ENCODE data around the gene RSBN1L.
A peak's percentile ranks its signal among the peaks of the same experiment; 100 is the strongest.
"Not testable (repeated sequence)": the region's sequence is repeated elsewhere in the genome, so short reads cannot be mapped to it uniquely, and the experiment has no call there.

Gene RSBN1L

DNA sequence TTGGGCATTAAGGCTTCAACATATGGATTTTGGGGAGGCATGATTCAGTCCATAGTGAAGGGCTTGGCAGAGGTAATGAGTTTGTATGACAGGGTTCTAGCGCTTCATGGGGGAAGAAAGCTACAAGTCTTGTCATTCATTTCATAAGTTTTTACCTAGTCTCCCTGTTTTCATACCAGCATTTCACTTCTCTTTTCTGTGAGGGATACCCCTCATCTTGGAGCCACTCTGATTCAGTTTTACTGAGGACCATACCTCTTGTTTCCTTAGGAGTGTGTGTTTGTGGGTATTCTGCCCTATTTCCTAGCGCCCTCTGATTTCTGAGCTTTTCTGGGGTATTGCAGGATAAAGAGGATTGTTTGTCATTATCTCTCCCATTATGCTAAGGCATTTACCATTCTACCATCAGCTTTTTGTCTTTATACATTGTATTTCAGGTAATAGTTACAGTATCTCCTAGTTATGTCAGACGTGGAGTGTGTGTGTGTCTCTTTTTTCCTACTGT lies 6.8 kb downstream of the RSBN1L start:
- no peak overlapping the region for H3K4me3 ChIP-seq (ENCODE audit: low read depth, low read length)
- no peak for DNase-seq (ENCODE audit: low read depth)

DNA sequence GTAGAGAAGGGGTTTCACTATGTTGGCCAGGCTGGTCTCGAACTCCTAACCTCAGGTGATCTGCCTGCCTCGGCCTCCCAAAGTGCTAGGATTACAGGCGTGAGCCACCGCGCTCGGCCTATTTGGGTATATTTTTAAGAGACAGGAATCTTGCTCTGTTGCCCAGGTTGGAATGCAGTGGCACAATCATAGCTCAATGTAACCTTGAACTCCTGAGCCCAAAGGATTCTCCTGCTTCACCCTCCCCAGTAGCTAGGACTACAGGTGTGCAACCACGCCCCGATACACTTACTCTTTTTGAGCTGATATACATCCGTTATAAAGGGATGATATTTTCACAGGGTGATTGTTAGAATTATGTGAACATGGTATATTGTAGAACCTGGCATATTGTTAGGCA lies 7.4 kb downstream of the RSBN1L start:
- not testable (repeated sequence) for DNase-seq (ENCODE audit: low read depth); H3K4me3 ChIP-seq (ENCODE audit: low read depth, low read length)

More for the DNA sequence above, 6.8 kb downstream of the RSBN1L start:
- TF ChIP-seq MYC (IDR thresholded peaks at IDR 0.05; ENCODE audit: low read depth, low read length) = no peak

DNA sequence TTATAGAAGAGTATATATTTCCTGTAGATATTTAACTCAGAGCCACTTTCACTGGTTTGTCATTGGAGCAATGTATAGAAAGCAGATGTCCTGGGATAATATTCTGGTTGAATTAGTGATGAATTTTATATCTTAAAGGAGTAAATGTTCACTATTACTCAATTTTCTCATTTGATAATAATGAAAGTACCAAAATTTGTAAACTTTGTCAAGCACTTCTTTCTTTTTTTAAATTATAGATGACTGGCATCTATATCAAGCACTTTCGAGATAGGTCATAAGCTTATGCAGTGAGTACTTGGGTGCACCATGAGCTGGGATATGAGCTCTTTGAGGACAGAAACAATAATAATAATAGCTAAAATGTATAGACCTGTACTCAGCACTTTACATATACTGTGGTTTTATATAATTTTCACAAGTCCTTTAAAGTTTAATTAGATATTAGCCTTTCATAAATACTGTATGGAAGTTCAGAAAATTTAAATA lies 11.3 kb downstream of the RSBN1L start:
- DNase-seq (ENCODE audit: low read depth) = no peak
- TF ChIP-seq MYC (IDR thresholded peaks at IDR 0.05; ENCODE audit: low read depth, low read length) (no peak), POLR2A (IDR thresholded peaks at IDR 0.05; ENCODE audit: extremely low read depth, insufficient read length) (no peak)
- TF ChIP-seq, protein P1, sequence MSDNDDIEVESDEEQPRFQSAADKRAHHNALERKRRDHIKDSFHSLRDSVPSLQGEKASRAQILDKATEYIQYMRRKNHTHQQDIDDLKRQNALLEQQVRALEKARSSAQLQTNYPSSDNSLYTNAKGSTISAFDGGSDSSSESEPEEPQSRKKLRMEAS (IDR thresholded peaks at IDR 0.05; ENCODE audit: low read depth, low read length) = no peak
- TF ChIP-seq, protein P2, sequence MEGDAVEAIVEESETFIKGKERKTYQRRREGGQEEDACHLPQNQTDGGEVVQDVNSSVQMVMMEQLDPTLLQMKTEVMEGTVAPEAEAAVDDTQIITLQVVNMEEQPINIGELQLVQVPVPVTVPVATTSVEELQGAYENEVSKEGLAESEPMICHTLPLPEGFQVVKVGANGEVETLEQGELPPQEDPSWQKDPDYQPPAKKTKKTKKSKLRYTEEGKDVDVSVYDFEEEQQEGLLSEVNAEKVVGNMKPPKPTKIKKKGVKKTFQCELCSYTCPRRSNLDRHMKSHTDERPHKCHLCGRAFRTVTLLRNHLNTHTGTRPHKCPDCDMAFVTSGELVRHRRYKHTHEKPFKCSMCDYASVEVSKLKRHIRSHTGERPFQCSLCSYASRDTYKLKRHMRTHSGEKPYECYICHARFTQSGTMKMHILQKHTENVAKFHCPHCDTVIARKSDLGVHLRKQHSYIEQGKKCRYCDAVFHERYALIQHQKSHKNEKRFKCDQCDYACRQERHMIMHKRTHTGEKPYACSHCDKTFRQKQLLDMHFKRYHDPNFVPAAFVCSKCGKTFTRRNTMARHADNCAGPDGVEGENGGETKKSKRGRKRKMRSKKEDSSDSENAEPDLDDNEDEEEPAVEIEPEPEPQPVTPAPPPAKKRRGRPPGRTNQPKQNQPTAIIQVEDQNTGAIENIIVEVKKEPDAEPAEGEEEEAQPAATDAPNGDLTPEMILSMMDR (IDR thresholded peaks at IDR 0.05; ENCODE audit: low read depth, low read length) = no peak
- H3K4me3 ChIP-seq (ENCODE audit: low read depth, low read length) = no peak overlapping the region

DNA sequence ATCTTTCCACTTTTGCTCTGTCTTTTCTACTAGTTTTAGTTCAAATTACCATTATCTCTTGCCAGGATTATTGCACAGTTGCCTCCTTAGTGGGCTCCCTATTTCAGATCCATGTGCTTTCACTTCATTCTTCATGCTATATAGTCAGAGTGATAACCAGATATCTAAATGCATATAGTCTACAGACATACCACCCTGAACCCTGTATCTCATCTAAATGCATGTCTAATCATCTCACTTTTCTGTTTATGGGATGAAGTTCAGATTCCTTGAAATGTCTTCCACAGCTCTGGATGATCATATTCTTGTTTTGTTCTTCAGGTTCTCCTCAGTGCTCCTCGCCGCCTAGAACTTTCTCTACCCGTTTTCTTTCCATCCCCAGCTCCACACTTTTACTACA lies 13.8 kb downstream of the RSBN1L start:
- TF ChIP-seq MYC (IDR thresholded peaks at IDR 0.05; ENCODE audit: low read depth, low read length) (no peak), POLR2A (IDR thresholded peaks at IDR 0.05; ENCODE audit: extremely low read depth, insufficient read length) (no peak)
- TF ChIP-seq, protein P1 (IDR thresholded peaks at IDR 0.05; ENCODE audit: low read depth, low read length) = no peak
- TF ChIP-seq, protein P2 (IDR thresholded peaks at IDR 0.05; ENCODE audit: low read depth, low read length) = no peak
- DNase-seq (ENCODE audit: low read depth) = no peak
- no peak overlapping the region for H3K4me3 ChIP-seq (ENCODE audit: low read depth, low read length)

DNA sequence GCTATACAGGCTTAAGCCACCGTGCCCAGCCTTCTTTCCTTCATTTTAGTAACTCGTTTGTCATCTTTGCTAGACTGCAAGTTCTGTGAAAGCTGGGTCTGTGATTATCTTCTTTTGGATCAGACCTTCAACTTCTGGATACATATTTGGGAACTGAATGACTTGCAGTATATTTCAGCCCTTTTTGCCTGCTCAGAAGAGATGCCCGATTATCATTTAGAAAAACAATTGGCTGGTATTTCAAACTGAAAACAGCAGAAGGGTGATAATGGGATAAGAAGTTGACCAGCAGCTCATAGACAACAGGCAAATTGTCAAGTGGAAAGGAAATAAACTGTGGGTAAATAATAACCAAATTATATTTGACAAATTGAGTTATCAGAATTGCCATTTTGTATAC lies 14.6 kb downstream of the RSBN1L start:
- no peak overlapping the region for H3K4me3 ChIP-seq (ENCODE audit: low read depth, low read length)
- DNase-seq (ENCODE audit: low read depth) = no peak
- TF ChIP-seq, protein P1 (IDR thresholded peaks at IDR 0.05; ENCODE audit: low read depth, low read length) = no peak
- TF ChIP-seq POLR2A (IDR thresholded peaks at IDR 0.05; ENCODE audit: extremely low read depth, insufficient read length) = no peak
- no peak for TF ChIP-seq MYC (IDR thresholded peaks at IDR 0.05; ENCODE audit: low read depth, low read length)
- TF ChIP-seq, protein P2 (IDR thresholded peaks at IDR 0.05; ENCODE audit: low read depth, low read length) = no peak

DNA sequence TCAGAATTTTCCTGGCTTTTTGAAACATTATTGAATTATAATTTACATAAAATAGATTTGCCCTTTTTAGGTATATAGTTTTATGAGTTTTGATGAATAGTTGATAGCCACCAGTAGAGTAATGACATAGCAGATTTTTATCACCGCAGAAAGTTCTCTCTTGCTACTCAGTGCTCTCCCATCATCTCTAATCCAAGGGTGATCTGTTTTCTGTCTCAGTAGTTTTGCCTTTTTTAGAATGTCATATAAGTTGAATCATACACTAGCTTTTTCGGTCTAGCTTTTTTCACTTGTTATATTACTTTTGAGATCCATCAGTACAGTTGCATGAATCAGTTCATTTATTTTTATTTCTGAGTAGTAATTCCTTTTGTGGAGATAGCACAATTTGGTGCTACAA lies 17.9 kb downstream of the RSBN1L start:
- TF ChIP-seq, protein P1 (IDR thresholded peaks at IDR 0.05; ENCODE audit: low read depth, low read length) = no peak
- TF ChIP-seq, protein P2 (IDR thresholded peaks at IDR 0.05; ENCODE audit: low read depth, low read length) = no peak
- TF ChIP-seq POLR2A (IDR thresholded peaks at IDR 0.05; ENCODE audit: extremely low read depth, insufficient read length) (no peak), MYC (IDR thresholded peaks at IDR 0.05; ENCODE audit: low read depth, low read length) (no peak)
- no peak overlapping the region for H3K4me3 ChIP-seq (ENCODE audit: low read depth, low read length)
- no peak for DNase-seq (ENCODE audit: low read depth)

DNA sequence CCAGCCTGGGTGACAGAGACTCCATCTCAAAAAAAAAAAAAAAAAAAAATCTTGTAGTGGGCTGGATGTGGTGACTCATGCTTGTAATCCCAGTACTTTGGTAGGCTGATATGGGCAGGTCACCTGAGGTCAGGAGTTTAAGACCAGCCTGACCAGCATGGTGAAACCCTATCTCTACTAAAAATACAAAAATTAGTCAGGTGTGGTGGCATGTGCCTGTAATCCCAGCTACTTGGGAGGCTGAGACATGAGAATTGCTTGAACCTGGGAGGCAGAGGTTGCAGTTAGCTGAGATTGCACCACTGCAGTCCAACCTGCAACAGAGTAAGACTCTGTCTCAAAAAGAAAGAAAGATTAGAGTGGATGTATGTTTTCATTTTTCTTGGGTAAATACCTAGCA lies 18.7 kb downstream of the RSBN1L start:
- not testable (repeated sequence) for H3K4me3 ChIP-seq (ENCODE audit: low read depth, low read length)
- DNase-seq (ENCODE audit: low read depth) = peak; percentile 67
